Activated CD4-positive, alpha-beta memory T cell treated with anti-CD3 and anti-CD28 coated beads, Interleukin-2, amount 10 ng/mL, durations not matched to agents 7 days and 5 days (primary cell): ENCODE data around the gene NRG3. TPM values are rescaled to one million over a fixed set of nuclear protein-coding genes. Genes with fewer than 3 reads are reported as not detected.
"Not testable (repeated sequence)": the region's sequence is repeated elsewhere in the genome, so short reads cannot be mapped to it uniquely, and the experiment has no call there.

Experiments
- CTCF ChIA-PET: fragments of 350-600 bp; sonication (Branson Sonifier 250); formaldehyde crosslinking; loops from one replicate; lab custom pipeline; 2021; ENCODE audit warnings: antibody characterized with exemption, inconsistent platforms; lab: Charles Lee
- POLR2A ChIA-PET: fragments of 350-600 bp; sonication (Branson Sonifier 250); formaldehyde crosslinking; loops from one replicate; lab custom pipeline; 2021; ENCODE audit warnings: antibody characterized with exemption; lab: Charles Lee
- DNase-seq: peaks from one replicate; pipeline ENCODE4 v3.0.0-alpha.2; 2020
- H3K27ac Mint-ChIP-seq: one replicate; pipeline ENCODE4 v1.8.0; 2021; ENCODE audit warnings: mild to moderate bottlenecking, mixed read lengths
- H3K27me3 Mint-ChIP-seq: one replicate; pipeline ENCODE4 v1.8.0; 2021; ENCODE audit warnings: mixed read lengths
- H3K36me3 Mint-ChIP-seq: one replicate; pipeline ENCODE4 v1.8.0; 2021; ENCODE audit warnings: low read depth, mixed read lengths
- H3K4me1 Mint-ChIP-seq: one replicate; pipeline ENCODE4 v1.8.0; 2021; ENCODE audit warnings: mixed read lengths
- H3K4me3 Mint-ChIP-seq: one replicate; pipeline ENCODE4 v1.8.0; 2021; ENCODE audit warnings: mild to moderate bottlenecking, mixed read lengths
- H3K9me3 Mint-ChIP-seq: one replicate; pipeline ENCODE4 v1.8.0; 2021; ENCODE audit warnings: mixed read lengths
- total RNA-seq, 2 experiments: library from RNA; stranded (reverse); gene quantifications; one replicate each; pipeline ENCODE4 v1.2.3, GENCODE V29; 2021

The NRG3 gene
- total RNA-seq, 2 experiments from 2014 or later = not detected

GRCh38 chr10:82319074-82319473 is 444.1 kb downstream of the NRG3 start:
- Mint-ChIP-seq H3K4me1 (no peaks in the 10 kb centered on the region), H3K4me3 (no peak overlapping the region), H3K27me3 (no peaks in the 10 kb centered on the region), H3K27ac (no peak overlapping the region), H3K9me3 (peaks cover 3% of the 10 kb centered on the region), H3K36me3 (no peaks in the 10 kb centered on the region)
- ChIA-PET POLR2A (no interaction called here), CTCF (no interaction called here)
- DNase-seq = no peak

- H3K4me3 Mint-ChIP-seq = no peak overlapping the region
- DNase-seq = no peak
- no peak overlapping the region for H3K27ac Mint-ChIP-seq
- H3K4me1 Mint-ChIP-seq = no peaks in the 10 kb centered on the region
- H3K9me3 Mint-ChIP-seq = peaks cover 2% of the 10 kb centered on the region
- ChIA-PET POLR2A (no interaction called here), CTCF (no interaction called here)
- no peaks in the 10 kb centered on the region for H3K27me3 Mint-ChIP-seq
- no peaks in the 10 kb centered on the region for H3K36me3 Mint-ChIP-seq
Measured at GRCh38 chr10:82319562-82319961, 444.6 kb downstream of the NRG3 start.

- H3K4me1 Mint-ChIP-seq = no peaks in the 10 kb centered on the region
- CTCF ChIA-PET = no interaction called here
- POLR2A ChIA-PET = no interaction called here
- H3K36me3 Mint-ChIP-seq = no peaks in the 10 kb centered on the region
- DNase-seq = no peak
- H3K4me3 Mint-ChIP-seq = no peak overlapping the region
- no peaks in the 10 kb centered on the region for H3K27me3 Mint-ChIP-seq
- no peak overlapping the region for H3K27ac Mint-ChIP-seq
- peaks cover 2% of the 10 kb centered on the region for H3K9me3 Mint-ChIP-seq
Measured at GRCh38 chr10:82321724-82322123, 446.7 kb downstream of the NRG3 start.

- H3K4me1 Mint-ChIP-seq = no peaks in the 10 kb centered on the region
- H3K9me3 Mint-ChIP-seq = peaks cover 5% of the 10 kb centered on the region
- H3K36me3 Mint-ChIP-seq = no peaks in the 10 kb centered on the region
- CTCF ChIA-PET = no interaction called here
- DNase-seq = no peak
- no peak overlapping the region for H3K4me3 Mint-ChIP-seq
- POLR2A ChIA-PET = no interaction called here
- no peak overlapping the region for H3K27ac Mint-ChIP-seq
- no peaks in the 10 kb centered on the region for H3K27me3 Mint-ChIP-seq
Measured at GRCh38 chr10:82331716-82332115, 456.7 kb downstream of the NRG3 start.

- DNase-seq = no peak
- H3K27me3 Mint-ChIP-seq = no peaks in the 10 kb centered on the region
- POLR2A ChIA-PET = no interaction called here
- H3K36me3 Mint-ChIP-seq = no peaks in the 10 kb centered on the region
- peaks cover 7% of the 10 kb centered on the region for H3K9me3 Mint-ChIP-seq
- CTCF ChIA-PET = interaction anchor here (0.6 kb wide), 1 partner anchor 1691 kb away, joined by 3 read pairs; no protein-coding TSS in a partner anchor
- no peaks in the 10 kb centered on the region for H3K4me1 Mint-ChIP-seq
- H3K27ac Mint-ChIP-seq = no peak overlapping the region
- no peak overlapping the region for H3K4me3 Mint-ChIP-seq
Measured at GRCh38 chr10:82335831-82336230, 460.8 kb downstream of the NRG3 start.

GRCh38 chr10:82340166-82340565 is 465.2 kb downstream of the NRG3 start:
- POLR2A ChIA-PET = no interaction called here
- DNase-seq = no peak

GRCh38 chr10:82349590-82349989 is 474.6 kb downstream of the NRG3 start:
- H3K4me1 Mint-ChIP-seq, CTCF ChIA-PET, DNase-seq, H3K4me3 Mint-ChIP-seq, H3K36me3 Mint-ChIP-seq, H3K27ac Mint-ChIP-seq, H3K27me3 Mint-ChIP-seq, POLR2A ChIA-PET: not testable (repeated sequence)
- H3K9me3 Mint-ChIP-seq = peaks cover 16% of the 10 kb centered on the region

More at GRCh38 chr10:82340166-82340565, 465.2 kb downstream of the NRG3 start:
- Mint-ChIP-seq H3K27ac (no peak overlapping the region), H3K4me1 (no peaks in the 10 kb centered on the region), H3K27me3 (no peaks in the 10 kb centered on the region), H3K9me3 (peaks cover 7% of the 10 kb centered on the region), H3K36me3 (no peaks in the 10 kb centered on the region), H3K4me3 (no peak overlapping the region)
- CTCF ChIA-PET = no interaction called here

GRCh38 chr10:82353381-82353780 is 478.4 kb downstream of the NRG3 start:
- DNase-seq = no peak
- Mint-ChIP-seq H3K4me1 (no peaks in the 10 kb centered on the region), H3K36me3 (no peaks in the 10 kb centered on the region), H3K27ac (no peak overlapping the region), H3K4me3 (no peak overlapping the region), H3K27me3 (no peaks in the 10 kb centered on the region), H3K9me3 (peaks cover 20% of the 10 kb centered on the region)
- POLR2A ChIA-PET = no interaction called here
- CTCF ChIA-PET = no interaction called here

GRCh38 chr10:82358486-82359099 is 483.6 kb downstream of the NRG3 start:
- H3K27ac Mint-ChIP-seq = no peak overlapping the region
- H3K27me3 Mint-ChIP-seq = no peaks in the 10 kb centered on the region
- ChIA-PET POLR2A (no interaction called here), CTCF (no interaction called here)
- H3K4me1 Mint-ChIP-seq = no peaks in the 10 kb centered on the region
- H3K9me3 Mint-ChIP-seq = peaks cover 7% of the 10 kb centered on the region
- no peaks in the 10 kb centered on the region for H3K36me3 Mint-ChIP-seq
- no peak for DNase-seq
- H3K4me3 Mint-ChIP-seq = no peak overlapping the region

GRCh38 chr10:82361256-82361655 is 486.3 kb downstream of the NRG3 start:
- ChIA-PET CTCF (no interaction called here), POLR2A (no interaction called here)
- peaks cover 3% of the 10 kb centered on the region for H3K9me3 Mint-ChIP-seq
- H3K27me3 Mint-ChIP-seq = no peaks in the 10 kb centered on the region
- H3K36me3 Mint-ChIP-seq = no peaks in the 10 kb centered on the region
- no peaks in the 10 kb centered on the region for H3K4me1 Mint-ChIP-seq
- H3K27ac Mint-ChIP-seq = no peak overlapping the region
- H3K4me3 Mint-ChIP-seq = no peak overlapping the region
- no peak for DNase-seq

GRCh38 chr10:82377608-82378007 is 502.6 kb downstream of the NRG3 start:
- CTCF ChIA-PET = no interaction called here
- POLR2A ChIA-PET = no interaction called here
- no peak overlapping the region for H3K4me3 Mint-ChIP-seq

GRCh38 chr10:82378146-82378545 is 503.2 kb downstream of the NRG3 start:
- Mint-ChIP-seq H3K27me3 (no peaks in the 10 kb centered on the region), H3K27ac (no peak overlapping the region), H3K9me3 (peaks cover 14% of the 10 kb centered on the region), H3K36me3 (no peaks in the 10 kb centered on the region), H3K4me1 (no peaks in the 10 kb centered on the region), H3K4me3 (no peak overlapping the region)
- ChIA-PET CTCF (no interaction called here), POLR2A (no interaction called here)
- DNase-seq = no peak

More at GRCh38 chr10:82377608-82378007, 502.6 kb downstream of the NRG3 start:
- no peak for DNase-seq
- Mint-ChIP-seq H3K27me3 (no peaks in the 10 kb centered on the region), H3K9me3 (peaks cover 14% of the 10 kb centered on the region), H3K4me1 (no peaks in the 10 kb centered on the region), H3K27ac (no peak overlapping the region), H3K36me3 (no peaks in the 10 kb centered on the region)

GRCh38 chr10:82383350-82383749 is 508.4 kb downstream of the NRG3 start:
- DNase-seq = no peak
- ChIA-PET CTCF (no interaction called here), POLR2A (no interaction called here)
- Mint-ChIP-seq H3K4me1 (no peaks in the 10 kb centered on the region), H3K36me3 (no peaks in the 10 kb centered on the region), H3K27me3 (no peaks in the 10 kb centered on the region), H3K4me3 (no peak overlapping the region), H3K9me3 (peaks cover 2% of the 10 kb centered on the region), H3K27ac (no peak overlapping the region)

GRCh38 chr10:82390866-82391658 is 516.1 kb downstream of the NRG3 start:
- no peaks in the 10 kb centered on the region for H3K27me3 Mint-ChIP-seq
- CTCF ChIA-PET = no interaction called here
- DNase-seq = no peak
- H3K27ac Mint-ChIP-seq = no peak overlapping the region
- no peak overlapping the region for H3K4me3 Mint-ChIP-seq
- H3K4me1 Mint-ChIP-seq = no peaks in the 10 kb centered on the region
- H3K9me3 Mint-ChIP-seq = no peaks in the 10 kb centered on the region
- H3K36me3 Mint-ChIP-seq = no peaks in the 10 kb centered on the region
- POLR2A ChIA-PET = no interaction called here
